GM18868 (cell line): ENCODE measurements around the gene TCP1.
"Not testable (repeated sequence)": the region's sequence is repeated elsewhere in the genome, so short reads cannot be mapped to it uniquely, and the experiment has no call there.

Experiments used
- ATAC-seq: cut with Tn5 transposase; IDR thresholded peaks from one replicate; pipeline ENCODE4 v1.9.1; 2021; ENCODE audit warnings: mild to moderate bottlenecking, moderate library complexity; ENCODE audit not compliant: unreplicated experiment

The TCP1 gene

GRCh38 chr6:159745081-159745480 lies 44.3 kb downstream of the TCP1 start:
- ATAC-seq: no peak

- no peak for ATAC-seq
Measured at GRCh38 chr6:159742165-159742564, 47.2 kb downstream of the TCP1 start.

GRCh38 chr6:159739341-159739740 lies 50.1 kb downstream of the TCP1 start:
- ATAC-seq: no peak

GRCh38 chr6:159736908-159737307 lies 52.5 kb downstream of the TCP1 start:
- no peak for ATAC-seq

GRCh38 chr6:159733395-159733794 lies 56.0 kb downstream of the TCP1 start:
- ATAC-seq: not testable (repeated sequence)

GRCh38 chr6:159732550-159732949 lies 56.9 kb downstream of the TCP1 start:
- not testable (repeated sequence) for ATAC-seq

GRCh38 chr6:159730332-159730676 lies 59.1 kb downstream of the TCP1 start:
- ATAC-seq: no peak

GRCh38 chr6:159729598-159730331 lies 59.6 kb downstream of the TCP1 start:
- peak; percentile 26 for ATAC-seq

GRCh38 chr6:159728531-159728964 lies 60.9 kb downstream of the TCP1 start:
- no peak for ATAC-seq
